M059J (cell line): ENCODE measurements around the gene NTRK3. TPM values are rescaled to one million over a fixed set of nuclear protein-coding genes. Genes with fewer than 3 reads are reported as not detected.

ENCODE experiments used
- DNase-seq: peaks from one replicate; pipeline ENCODE4 v3.0.0-alpha.2; 2012; ENCODE audit warnings: low read depth
- total RNA-seq: library from RNA; depleted of rRNA; stranded (reverse); fragments of >200 nt; shearing (Covaris generic); gene quantifications from 2 replicates; pipeline ENCODE4 v1.2.3, GENCODE V29; 2014

Gene NTRK3
- total RNA-seq, 1 experiment from 2014 or later = 0.86 TPM

- no peak for DNase-seq
Measured at GRCh38 chr15:88231909-88232644, 24.5 kb downstream of the NTRK3 start.

GRCh38 chr15:88230823-88231222, 25.7 kb downstream of the NTRK3 start:
- no peak for DNase-seq

GRCh38 chr15:88225461-88225860, 31.1 kb downstream of the NTRK3 start:
- DNase-seq = no peak

GRCh38 chr15:88223084-88223483, 33.5 kb downstream of the NTRK3 start:
- DNase-seq = no peak

GRCh38 chr15:88221836-88222235, 34.7 kb downstream of the NTRK3 start:
- DNase-seq = no peak

- no peak for DNase-seq
Measured at GRCh38 chr15:88220443-88221335, 35.9 kb downstream of the NTRK3 start.

GRCh38 chr15:88219623-88220022, 36.9 kb downstream of the NTRK3 start:
- DNase-seq = no peak

GRCh38 chr15:88218557-88219221, 37.9 kb downstream of the NTRK3 start:
- DNase-seq = peak; percentile 51

- no peak for DNase-seq
Measured at GRCh38 chr15:88215066-88215648, 41.4 kb downstream of the NTRK3 start.

- DNase-seq = no peak
Measured at GRCh38 chr15:88209111-88209510, 47.4 kb downstream of the NTRK3 start.

GRCh38 chr15:88208396-88208795, 48.1 kb downstream of the NTRK3 start:
- DNase-seq = no peak

GRCh38 chr15:88207565-88207964, 49.0 kb downstream of the NTRK3 start:
- no peak for DNase-seq

GRCh38 chr15:88204584-88204983, 52.0 kb downstream of the NTRK3 start:
- DNase-seq = no peak

- peak; percentile 33 for DNase-seq
Measured at GRCh38 chr15:88202231-88202630, 54.3 kb downstream of the NTRK3 start.

- no peak for DNase-seq
Measured at GRCh38 chr15:88201207-88201606, 55.3 kb downstream of the NTRK3 start.

- DNase-seq = no peak
Measured at GRCh38 chr15:88196961-88197360, 59.6 kb downstream of the NTRK3 start.

GRCh38 chr15:88194162-88194561, 62.4 kb downstream of the NTRK3 start:
- DNase-seq = no peak

- no peak for DNase-seq
Measured at GRCh38 chr15:88193415-88193814, 63.1 kb downstream of the NTRK3 start.

GRCh38 chr15:88191812-88192165, 64.8 kb downstream of the NTRK3 start:
- DNase-seq = no peak

GRCh38 chr15:88190232-88190631, 66.3 kb downstream of the NTRK3 start:
- DNase-seq = no peak

- no peak for DNase-seq
Measured at GRCh38 chr15:88188300-88188699, 68.2 kb downstream of the NTRK3 start.

GRCh38 chr15:88187195-88187594, 69.3 kb downstream of the NTRK3 start:
- peak; percentile 47 for DNase-seq
